Measurements from ENCODE around the gene UBA52.
"Not testable (repeated sequence)": the region's sequence is repeated elsewhere in the genome, so short reads cannot be mapped to it uniquely, and the experiment has no call there.

Gene UBA52

GRCh38 chr19:18538115-18538514, 33.5 kb upstream of the UBA52 start:
- DNase-seq, result no peak
- H3K4me1 ChIP-seq, result no peaks in the 10 kb centered on the region
- no peaks in the 10 kb centered on the region for H3K9me3 ChIP-seq
- TF ChIP-seq CTCF (IDR thresholded peaks at IDR 0.05; ENCODE audit: low read depth, low read length), result no peak
- no peaks in the 10 kb centered on the region for H3K27me3 ChIP-seq
- no peak overlapping the region for H3K4me3 ChIP-seq (ENCODE audit: low read depth, low read length)
- H3K36me3 ChIP-seq, result peaks cover 35% of the 10 kb centered on the region

- no peak for DNase-seq
- H3K4me3 ChIP-seq (ENCODE audit: low read depth, low read length), result no peak overlapping the region
These were observed 32.3 kb upstream of the UBA52 start for GRCh38 chr19:18539372-18539771.

GRCh38 chr19:18540200-18540599, 31.5 kb upstream of the UBA52 start:
- H3K4me3 ChIP-seq (ENCODE audit: low read depth, low read length); H3K9me3 ChIP-seq; H3K4me1 ChIP-seq; H3K27me3 ChIP-seq; DNase-seq: not testable (repeated sequence)
- H3K36me3 ChIP-seq, result peaks cover 34% of the 10 kb centered on the region

More at GRCh38 chr19:18539372-18539771, 32.3 kb upstream of the UBA52 start:
- Histone ChIP-seq H3K9me3 (no peaks in the 10 kb centered on the region), H3K36me3 (peaks cover 34% of the 10 kb centered on the region), H3K4me1 (peaks cover 5% of the 10 kb centered on the region), H3K27me3 (no peaks in the 10 kb centered on the region)
- TF ChIP-seq CTCF (IDR thresholded peaks at IDR 0.05; ENCODE audit: low read depth, low read length), result no peak

GRCh38 chr19:18541258-18541991, 30.2 kb upstream of the UBA52 start:
- Histone ChIP-seq H3K4me1 (peaks cover 5% of the 10 kb centered on the region), H3K36me3 (peaks cover 33% of the 10 kb centered on the region), H3K27me3 (no peaks in the 10 kb centered on the region), H3K4me3 (ENCODE audit: low read depth, low read length) (no peak overlapping the region), H3K9me3 (no peaks in the 10 kb centered on the region)
- DNase-seq, result no peak
- no peak for TF ChIP-seq CTCF (IDR thresholded peaks at IDR 0.05; ENCODE audit: low read depth, low read length)

GRCh38 chr19:18541992-18542940, 29.4 kb upstream of the UBA52 start:
- peaks cover 28% of the 10 kb centered on the region for H3K36me3 ChIP-seq
- H3K9me3 ChIP-seq, result no peaks in the 10 kb centered on the region
- H3K4me1 ChIP-seq, result peaks cover 5% of the 10 kb centered on the region
- no peak for TF ChIP-seq CTCF (IDR thresholded peaks at IDR 0.05; ENCODE audit: low read depth, low read length)
- peak overlapping the region; percentile 61 for H3K4me3 ChIP-seq (ENCODE audit: low read depth, low read length)
- peak; percentile 25 for DNase-seq
- H3K27me3 ChIP-seq, result no peaks in the 10 kb centered on the region

GRCh38 chr19:18542941-18543813, 28.5 kb upstream of the UBA52 start, which contains the start of gene FKBP8:
FKBP8 (minus strand) TSS chr19:18543573; CDS start chr19:18541970, 1,603 bp downstream.
- Histone ChIP-seq H3K27me3 (no peaks in the 10 kb centered on the region), H3K4me1 (peaks cover 5% of the 10 kb centered on the region), H3K9me3 (no peaks in the 10 kb centered on the region), H3K4me3 (ENCODE audit: low read depth, low read length) (peak within 1 kb of the TSS; percentile 61), H3K36me3 (peaks cover 20% of the 10 kb centered on the region)
- TF ChIP-seq CTCF (IDR thresholded peaks at IDR 0.05; ENCODE audit: low read depth, low read length), result no peak
- DNase-seq, result peak; percentile 94
